AG09309 (cell line): ENCODE results near the gene APBB1.

Experiments used
- DNase-seq: peaks from one replicate; pipeline ENCODE4 v3.0.0-alpha.2; 2010; ENCODE audit warnings: low read depth
- H3K4me3 ChIP-seq: 2 replicates; pipeline ENCODE4 v1.5.1; 2011; ENCODE audit warnings: mild to moderate bottlenecking, low read depth, low read length, moderate library complexity; ENCODE audit not compliant: control insufficient read depth
- CTCF ChIP-seq: IDR thresholded peaks from 2 replicates; pipeline ENCODE4 v1.5.1; 2011; ENCODE audit warnings: mild to moderate bottlenecking, low read depth, low read length, inconsistent platforms; ENCODE audit not compliant: insufficient read depth, control insufficient read depth; ENCODE audit errors: missing control alignments

The APBB1 gene

GRCh38 chr11:6419009-6419631 is at the start of gene APBB1:
Gene APBB1, minus strand, starts transcription at chr11:6419094. Its CDS starts 7,747 bp downstream, at chr11:6411347.
- no peak for TF ChIP-seq CTCF
- H3K4me3 ChIP-seq = peak within 1 kb of the TSS; percentile 78

GRCh38 chr11:6459099-6459450 is 40.2 kb upstream of the APBB1 start:
- no peak for TF ChIP-seq CTCF
- H3K4me3 ChIP-seq = no peak overlapping the region
- DNase-seq = no peak

More at GRCh38 chr11:6419009-6419631, at the start of gene APBB1:
- DNase-seq = no peak

GRCh38 chr11:6458352-6459098 is 39.6 kb upstream of the APBB1 start:
- TF ChIP-seq CTCF = no peak
- DNase-seq = no peak
- H3K4me3 ChIP-seq = no peak overlapping the region

GRCh38 chr11:6457581-6458320 is 38.9 kb upstream of the APBB1 start:
- DNase-seq = no peak
- H3K4me3 ChIP-seq = no peak overlapping the region
- no peak for TF ChIP-seq CTCF

GRCh38 chr11:6456361-6457073 is 37.6 kb upstream of the APBB1 start:
- no peak for DNase-seq
- no peak for TF ChIP-seq CTCF
- no peak overlapping the region for H3K4me3 ChIP-seq

- no peak for TF ChIP-seq CTCF
- no peak overlapping the region for H3K4me3 ChIP-seq
- no peak for DNase-seq
These were observed 36.2 kb upstream of the APBB1 start for GRCh38 chr11:6455070-6455469.
